SK-N-SH treated with all-trans-retinoic acid at 6 μM for 48 hours (cell line): Measurements from ENCODE around the gene UBL3.

ENCODE experiments used
- ATAC-seq: fragments of 200-7000 bp; cut with Tn5 transposase; 3 replicates; pipeline ENCODE4 v1.9.1; 2020; ENCODE audit warnings: mild to moderate bottlenecking, moderate library complexity
- ARNTL ChIP-seq: fragments of 450-650 bp; formaldehyde crosslinking; IDR thresholded peaks from 2 replicates; pipeline ENCODE4 v1.5.0; 2020; ENCODE audit warnings: low read depth, mild to moderate bottlenecking, moderate library complexity, borderline replicate concordance
- BACH2 ChIP-seq: fragments of 250-450 bp; sonication (Bioruptor Pico); IDR thresholded peaks from 2 replicates; pipeline ENCODE4 v1.9.0; 2021; ENCODE audit warnings: mild to moderate bottlenecking, borderline replicate concordance
- CSDC2 ChIP-seq: fragments of 250-450 bp; sonication (Bioruptor Pico); IDR thresholded peaks from 2 replicates; pipeline ENCODE4 v1.5.0; 2020; ENCODE audit warnings: mild to moderate bottlenecking, moderate library complexity
- ESRRG ChIP-seq: fragments of 250-450 bp; sonication (Bioruptor Pico); IDR thresholded peaks from 2 replicates; pipeline ENCODE4 v1.6.1; 2021; ENCODE audit warnings: mild to moderate bottlenecking
- GLIS3 ChIP-seq: fragments of 250-450 bp; sonication (Bioruptor Pico); IDR thresholded peaks from 2 replicates; pipeline ENCODE4 v1.5.0; 2020; ENCODE audit warnings: mild to moderate bottlenecking, moderate library complexity
- ISL1 ChIP-seq: fragments of 250-450 bp; sonication (Bioruptor Pico); IDR thresholded peaks from 2 replicates; pipeline ENCODE4 v2.1.2; 2022; ENCODE audit warnings: mild to moderate bottlenecking, moderate library complexity
- OSR1 ChIP-seq: fragments of 250-450 bp; sonication (Bioruptor Pico); IDR thresholded peaks from 2 replicates; pipeline ENCODE4 v1.8.0; 2022; ENCODE audit warnings: moderate library complexity, mild to moderate bottlenecking, inconsistent platforms
- PPARA ChIP-seq: fragments of 250-450 bp; sonication (Bioruptor Pico); IDR thresholded peaks from 2 replicates; pipeline ENCODE4 v1.5.0; 2020; ENCODE audit warnings: mild to moderate bottlenecking, borderline replicate concordance
- RARB ChIP-seq: fragments of 250-450 bp; sonication (Bioruptor Pico); IDR thresholded peaks from 2 replicates; pipeline ENCODE4 v1.8.0; 2021; ENCODE audit warnings: mild to moderate bottlenecking, moderate library complexity
- TCF4 ChIP-seq: fragments of 250-450 bp; sonication (Bioruptor Pico); IDR thresholded peaks from 2 replicates; pipeline ENCODE4 v1.8.0; 2021; ENCODE audit warnings: mild to moderate bottlenecking, moderate library complexity, borderline replicate concordance
- TOX ChIP-seq: fragments of 250-450 bp; sonication (Bioruptor Pico); IDR thresholded peaks from 2 replicates; pipeline ENCODE4 v1.8.0; 2021; ENCODE audit warnings: mild to moderate bottlenecking, moderate library complexity, borderline replicate concordance
- ZC3H10 ChIP-seq: fragments of 250-450 bp; sonication (Bioruptor Pico); IDR thresholded peaks from 2 replicates; pipeline ENCODE4 v1.5.1; 2021; ENCODE audit warnings: mild to moderate bottlenecking, moderate library complexity
- ZFP3 ChIP-seq: fragments of 250-450 bp; sonication (Bioruptor Pico); IDR thresholded peaks from 2 replicates; pipeline ENCODE4 v1.5.0; 2020; ENCODE audit warnings: mild to moderate bottlenecking, moderate library complexity
- ZNF565 ChIP-seq: fragments of 450-650 bp; formaldehyde crosslinking; conservative IDR thresholded peaks from 2 replicates; pipeline ENCODE4 v1.5.0; 2020; ENCODE audit warnings: low read depth, mild to moderate bottlenecking, moderate library complexity
- ZNF70 ChIP-seq: fragments of 450-650 bp; formaldehyde crosslinking; IDR thresholded peaks from 2 replicates; pipeline ENCODE4 v1.5.0; 2020; ENCODE audit warnings: mild to moderate bottlenecking, moderate library complexity
- ZNF8 ChIP-seq: fragments of 450-650 bp; formaldehyde crosslinking; IDR thresholded peaks from 2 replicates; pipeline ENCODE4 v1.5.0; 2020; ENCODE audit warnings: mild to moderate bottlenecking, moderate library complexity
- TF ChIP-seq, protein P1 (sequence below): fragments of 250-450 bp; sonication (Bioruptor Pico); IDR thresholded peaks from 2 replicates; pipeline ENCODE4 v1.8.0; 2020; ENCODE audit warnings: mild to moderate bottlenecking, moderate library complexity, borderline replicate concordance
- TF ChIP-seq, protein P2 (sequence below): fragments of 250-450 bp; sonication (Bioruptor Pico); IDR thresholded peaks from 2 replicates; pipeline ENCODE4 v1.5.0; 2020; ENCODE audit warnings: mild to moderate bottlenecking, moderate library complexity
- TF ChIP-seq, protein P3 (sequence below): fragments of 250-450 bp; sonication (Bioruptor Pico); IDR thresholded peaks from 2 replicates; pipeline ENCODE4 v1.5.1; 2021; ENCODE audit warnings: mild to moderate bottlenecking, moderate library complexity

The UBL3 gene

DNA sequence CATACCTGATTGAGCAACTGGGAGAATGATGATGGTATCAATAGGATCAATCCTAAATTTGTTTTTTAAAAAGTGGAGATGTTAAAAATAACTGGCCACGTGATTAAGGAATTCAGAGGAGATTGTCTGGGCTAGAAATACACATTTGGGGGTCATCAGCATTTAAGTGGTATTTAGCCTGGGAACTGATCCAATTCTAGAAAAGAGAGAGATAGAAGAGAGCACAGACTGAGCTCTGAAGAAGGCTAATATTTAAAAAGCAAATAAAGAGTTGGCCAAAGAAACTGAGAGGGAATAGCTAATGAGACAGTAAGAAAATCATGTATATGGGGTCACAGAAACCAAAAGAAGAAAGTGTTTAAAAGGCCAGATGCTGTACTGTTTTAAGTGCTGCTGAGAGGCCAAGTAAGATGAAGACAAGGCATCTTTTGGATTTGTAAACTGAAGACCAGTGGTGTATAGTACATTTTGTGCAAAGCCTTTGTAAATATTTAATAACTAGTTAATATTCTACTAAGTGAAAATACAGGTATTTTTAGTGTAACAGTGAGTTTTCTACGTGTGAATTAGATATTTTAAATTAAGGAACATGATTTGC is 40.2 kb downstream of the UBL3 start:
- TF ChIP-seq, protein P1, sequence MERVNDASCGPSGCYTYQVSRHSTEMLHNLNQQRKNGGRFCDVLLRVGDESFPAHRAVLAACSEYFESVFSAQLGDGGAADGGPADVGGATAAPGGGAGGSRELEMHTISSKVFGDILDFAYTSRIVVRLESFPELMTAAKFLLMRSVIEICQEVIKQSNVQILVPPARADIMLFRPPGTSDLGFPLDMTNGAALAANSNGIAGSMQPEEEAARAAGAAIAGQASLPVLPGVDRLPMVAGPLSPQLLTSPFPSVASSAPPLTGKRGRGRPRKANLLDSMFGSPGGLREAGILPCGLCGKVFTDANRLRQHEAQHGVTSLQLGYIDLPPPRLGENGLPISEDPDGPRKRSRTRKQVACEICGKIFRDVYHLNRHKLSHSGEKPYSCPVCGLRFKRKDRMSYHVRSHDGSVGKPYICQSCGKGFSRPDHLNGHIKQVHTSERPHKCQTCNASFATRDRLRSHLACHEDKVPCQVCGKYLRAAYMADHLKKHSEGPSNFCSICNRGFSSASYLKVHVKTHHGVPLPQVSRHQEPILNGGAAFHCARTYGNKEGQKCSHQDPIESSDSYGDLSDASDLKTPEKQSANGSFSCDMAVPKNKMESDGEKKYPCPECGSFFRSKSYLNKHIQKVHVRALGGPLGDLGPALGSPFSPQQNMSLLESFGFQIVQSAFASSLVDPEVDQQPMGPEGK (CRISPR knock-in tag) = no peak
- TF ChIP-seq ZNF8 (no peak), GLIS3 (CRISPR knock-in tag) (no peak), ESRRG (CRISPR knock-in tag) (no peak), ISL1 (no peak)
- TF ChIP-seq, protein P2, sequence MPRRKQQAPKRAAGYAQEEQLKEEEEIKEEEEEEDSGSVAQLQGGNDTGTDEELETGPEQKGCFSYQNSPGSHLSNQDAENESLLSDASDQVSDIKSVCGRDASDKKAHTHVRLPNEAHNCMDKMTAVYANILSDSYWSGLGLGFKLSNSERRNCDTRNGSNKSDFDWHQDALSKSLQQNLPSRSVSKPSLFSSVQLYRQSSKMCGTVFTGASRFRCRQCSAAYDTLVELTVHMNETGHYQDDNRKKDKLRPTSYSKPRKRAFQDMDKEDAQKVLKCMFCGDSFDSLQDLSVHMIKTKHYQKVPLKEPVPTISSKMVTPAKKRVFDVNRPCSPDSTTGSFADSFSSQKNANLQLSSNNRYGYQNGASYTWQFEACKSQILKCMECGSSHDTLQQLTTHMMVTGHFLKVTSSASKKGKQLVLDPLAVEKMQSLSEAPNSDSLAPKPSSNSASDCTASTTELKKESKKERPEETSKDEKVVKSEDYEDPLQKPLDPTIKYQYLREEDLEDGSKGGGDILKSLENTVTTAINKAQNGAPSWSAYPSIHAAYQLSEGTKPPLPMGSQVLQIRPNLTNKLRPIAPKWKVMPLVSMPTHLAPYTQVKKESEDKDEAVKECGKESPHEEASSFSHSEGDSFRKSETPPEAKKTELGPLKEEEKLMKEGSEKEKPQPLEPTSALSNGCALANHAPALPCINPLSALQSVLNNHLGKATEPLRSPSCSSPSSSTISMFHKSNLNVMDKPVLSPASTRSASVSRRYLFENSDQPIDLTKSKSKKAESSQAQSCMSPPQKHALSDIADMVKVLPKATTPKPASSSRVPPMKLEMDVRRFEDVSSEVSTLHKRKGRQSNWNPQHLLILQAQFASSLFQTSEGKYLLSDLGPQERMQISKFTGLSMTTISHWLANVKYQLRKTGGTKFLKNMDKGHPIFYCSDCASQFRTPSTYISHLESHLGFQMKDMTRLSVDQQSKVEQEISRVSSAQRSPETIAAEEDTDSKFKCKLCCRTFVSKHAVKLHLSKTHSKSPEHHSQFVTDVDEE (CRISPR knock-in tag) = no peak
- ATAC-seq = no peak

DNA sequence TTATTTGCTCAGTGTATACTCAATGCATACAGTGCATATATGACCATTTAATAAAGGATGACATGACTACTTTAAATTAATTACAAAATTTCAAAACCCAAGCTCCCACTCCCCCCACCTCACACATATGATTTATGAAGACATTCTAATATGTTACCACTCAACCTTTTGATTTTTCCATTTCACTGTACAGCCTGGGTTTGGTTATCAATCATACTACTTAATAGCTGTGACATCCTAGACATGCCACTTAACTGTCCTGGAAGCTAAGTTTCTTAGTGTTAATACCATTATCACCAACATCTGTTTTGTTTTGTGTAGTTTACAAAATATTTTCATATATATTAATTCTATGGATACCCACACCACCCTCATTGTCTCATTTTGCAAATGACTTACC is 42.2 kb downstream of the UBL3 start:
- ATAC-seq = no peak
- TF ChIP-seq BACH2 (CRISPR knock-in tag) (no peak), PPARA (no peak), OSR1 (CRISPR knock-in tag) (no peak), TCF4 (CRISPR knock-in tag) (no peak), GLIS3 (CRISPR knock-in tag) (no peak), CSDC2 (CRISPR knock-in tag) (no peak), ZNF565 (CRISPR knock-in tag) (no peak), ZC3H10 (CRISPR knock-in tag) (no peak), RARB (CRISPR knock-in tag) (no peak), ZNF8 (no peak), ZNF70 (CRISPR knock-in tag) (no peak), TOX (CRISPR knock-in tag) (no peak), ZFP3 (CRISPR knock-in tag) (no peak), ARNTL (CRISPR knock-in tag) (no peak), ISL1 (no peak)
- TF ChIP-seq, protein P2 (CRISPR knock-in tag) = no peak
- TF ChIP-seq, protein P3, sequence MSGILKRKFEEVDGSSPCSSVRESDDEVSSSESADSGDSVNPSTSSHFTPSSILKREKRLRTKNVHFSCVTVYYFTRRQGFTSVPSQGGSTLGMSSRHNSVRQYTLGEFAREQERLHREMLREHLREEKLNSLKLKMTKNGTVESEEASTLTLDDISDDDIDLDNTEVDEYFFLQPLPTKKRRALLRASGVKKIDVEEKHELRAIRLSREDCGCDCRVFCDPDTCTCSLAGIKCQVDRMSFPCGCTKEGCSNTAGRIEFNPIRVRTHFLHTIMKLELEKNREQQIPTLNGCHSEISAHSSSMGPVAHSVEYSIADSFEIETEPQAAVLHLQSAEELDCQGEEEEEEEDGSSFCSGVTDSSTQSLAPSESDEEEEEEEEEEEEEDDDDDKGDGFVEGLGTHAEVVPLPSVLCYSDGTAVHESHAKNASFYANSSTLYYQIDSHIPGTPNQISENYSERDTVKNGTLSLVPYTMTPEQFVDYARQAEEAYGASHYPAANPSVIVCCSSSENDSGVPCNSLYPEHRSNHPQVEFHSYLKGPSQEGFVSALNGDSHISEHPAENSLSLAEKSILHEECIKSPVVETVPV (CRISPR knock-in tag) = no peak

DNA sequence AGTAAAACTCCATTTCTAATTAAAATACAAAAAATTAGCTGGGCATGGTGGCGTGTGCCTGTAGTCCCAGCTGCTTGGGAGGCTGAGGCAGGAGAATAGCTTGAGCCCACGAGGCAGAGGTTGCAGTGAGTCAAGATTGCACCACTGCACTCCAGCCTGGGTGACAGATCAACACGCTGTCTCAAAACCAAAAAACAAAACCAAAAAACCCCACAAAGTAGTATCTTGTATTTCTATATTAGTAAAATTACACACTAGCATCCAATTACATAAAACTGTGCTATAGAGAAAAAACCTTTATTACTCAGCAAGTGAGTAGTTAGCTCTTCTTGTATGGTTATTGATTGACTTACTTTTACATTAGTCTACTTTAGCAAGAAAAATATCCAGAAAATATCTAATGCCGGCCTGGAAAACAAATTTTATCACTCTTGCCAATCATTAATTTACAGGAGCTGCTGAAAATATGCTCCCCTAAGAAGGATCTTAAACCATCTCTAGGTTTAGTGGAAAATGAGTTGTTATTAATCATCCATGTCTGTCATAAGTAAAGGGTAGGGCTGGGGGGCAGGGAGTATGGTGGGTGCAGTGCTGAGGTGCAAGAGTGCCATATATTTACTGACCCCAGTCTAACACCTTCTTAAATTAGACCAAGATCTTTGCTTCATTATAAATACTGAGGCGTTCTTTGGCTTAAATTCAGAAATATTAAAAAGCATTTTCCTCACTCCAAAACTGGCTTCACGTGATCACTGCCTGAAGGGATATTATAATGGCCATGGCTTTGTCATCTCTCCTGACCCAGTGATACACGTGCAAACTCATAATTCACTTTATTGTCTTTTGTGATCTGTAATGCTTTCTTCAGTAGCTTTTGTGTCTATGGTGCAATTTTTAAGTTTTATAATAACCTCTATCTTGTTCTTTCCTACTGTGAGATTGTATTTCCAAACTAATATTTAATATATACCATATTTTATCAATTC is 44.1 kb downstream of the UBL3 start:
- no peak for ATAC-seq
- TF ChIP-seq ZNF70 (CRISPR knock-in tag) = no peak
- TF ChIP-seq ZFP3 (CRISPR knock-in tag) = no peak
- TF ChIP-seq BACH2 (CRISPR knock-in tag) = no peak
- TF ChIP-seq ESRRG (CRISPR knock-in tag) = no peak
- TF ChIP-seq, protein P2 (CRISPR knock-in tag) = no peak
- TF ChIP-seq ZNF565 (CRISPR knock-in tag) = no peak
- TF ChIP-seq ARNTL (CRISPR knock-in tag) = no peak
- TF ChIP-seq TOX (CRISPR knock-in tag) = no peak
- TF ChIP-seq GLIS3 (CRISPR knock-in tag) = no peak
- TF ChIP-seq, protein P1 (CRISPR knock-in tag) = no peak
